Measurements from ENCODE around the gene COPB2.

DNA sequence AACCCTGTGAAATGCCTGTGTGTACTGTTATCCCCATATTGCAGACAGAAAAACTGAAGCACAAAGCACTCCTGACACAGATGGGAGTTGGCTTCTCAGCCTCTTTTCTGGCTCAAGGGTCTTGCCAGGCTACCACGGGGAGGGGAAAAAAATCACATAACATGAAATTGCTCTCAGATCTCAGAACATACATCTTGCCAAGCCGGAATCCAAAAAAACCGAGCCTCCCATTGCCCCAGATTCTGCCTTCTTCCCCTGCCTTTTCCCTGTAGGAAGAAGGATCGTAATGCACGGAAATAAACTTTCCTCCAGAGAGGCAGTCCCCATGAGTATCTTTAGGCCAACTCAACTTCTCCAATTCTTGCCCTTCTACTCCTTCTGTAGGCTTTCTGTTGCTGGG lies 62.2 kb downstream of the COPB2 start:
- TF ChIP-seq, protein P1, sequence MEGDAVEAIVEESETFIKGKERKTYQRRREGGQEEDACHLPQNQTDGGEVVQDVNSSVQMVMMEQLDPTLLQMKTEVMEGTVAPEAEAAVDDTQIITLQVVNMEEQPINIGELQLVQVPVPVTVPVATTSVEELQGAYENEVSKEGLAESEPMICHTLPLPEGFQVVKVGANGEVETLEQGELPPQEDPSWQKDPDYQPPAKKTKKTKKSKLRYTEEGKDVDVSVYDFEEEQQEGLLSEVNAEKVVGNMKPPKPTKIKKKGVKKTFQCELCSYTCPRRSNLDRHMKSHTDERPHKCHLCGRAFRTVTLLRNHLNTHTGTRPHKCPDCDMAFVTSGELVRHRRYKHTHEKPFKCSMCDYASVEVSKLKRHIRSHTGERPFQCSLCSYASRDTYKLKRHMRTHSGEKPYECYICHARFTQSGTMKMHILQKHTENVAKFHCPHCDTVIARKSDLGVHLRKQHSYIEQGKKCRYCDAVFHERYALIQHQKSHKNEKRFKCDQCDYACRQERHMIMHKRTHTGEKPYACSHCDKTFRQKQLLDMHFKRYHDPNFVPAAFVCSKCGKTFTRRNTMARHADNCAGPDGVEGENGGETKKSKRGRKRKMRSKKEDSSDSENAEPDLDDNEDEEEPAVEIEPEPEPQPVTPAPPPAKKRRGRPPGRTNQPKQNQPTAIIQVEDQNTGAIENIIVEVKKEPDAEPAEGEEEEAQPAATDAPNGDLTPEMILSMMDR (IDR thresholded peaks at IDR 0.05; ENCODE audit: borderline replicate concordance, extremely low read depth, low read length, poor library complexity, severe bottlenecking) = no peak
- TF ChIP-seq EZH2 (IDR thresholded peaks at IDR 0.05; ENCODE audit: borderline replicate concordance, low read depth, low read length, severe bottlenecking) = no peak

All from DND-41 (cell line).